Liver (tissue), 3 donors: ENCODE measurements around the gene SULT6B1.

ENCODE experiments used
- RAD21 ChIP-seq, 2 donors: IDR thresholded peaks; 2 replicates each; pipeline ENCODE4 v1.6.1; 2016; ENCODE audit warnings: antibody characterized with exemption in 2 of 2, mild to moderate bottlenecking in 2 of 2
- RXRA ChIP-seq, 2 donors: IDR thresholded peaks; 2 replicates each; pipeline ENCODE4 v1.6.1; 2017 to 2018; ENCODE audit warnings: antibody characterized with exemption in 2 of 2, mild to moderate bottlenecking in 1 of 2
- SP1 ChIP-seq: IDR thresholded peaks from 2 replicates; pipeline ENCODE4 v1.6.1; 2018; ENCODE audit warnings: antibody characterized with exemption, mild to moderate bottlenecking
- TF ChIP-seq, protein P1 (sequence below): fragments of 150-350 bp; IDR thresholded peaks from 2 replicates; pipeline ENCODE4 v1.5.1; 2017; ENCODE audit warnings: improper control_type of control experiment, low read depth, low read length; ENCODE audit not compliant: missing input control
- TF ChIP-seq, protein P2 (sequence below): IDR thresholded peaks from 2 replicates; pipeline ENCODE4 v1.6.1; 2016; ENCODE audit warnings: antibody characterized with exemption
- TF ChIP-seq, protein P3 (sequence below): IDR thresholded peaks from 2 replicates; pipeline ENCODE4 v1.6.1; 2016; ENCODE audit warnings: antibody characterized with exemption, mild to moderate bottlenecking
- donor health status: healthy.
- donor health status: healthy.

DNA sequence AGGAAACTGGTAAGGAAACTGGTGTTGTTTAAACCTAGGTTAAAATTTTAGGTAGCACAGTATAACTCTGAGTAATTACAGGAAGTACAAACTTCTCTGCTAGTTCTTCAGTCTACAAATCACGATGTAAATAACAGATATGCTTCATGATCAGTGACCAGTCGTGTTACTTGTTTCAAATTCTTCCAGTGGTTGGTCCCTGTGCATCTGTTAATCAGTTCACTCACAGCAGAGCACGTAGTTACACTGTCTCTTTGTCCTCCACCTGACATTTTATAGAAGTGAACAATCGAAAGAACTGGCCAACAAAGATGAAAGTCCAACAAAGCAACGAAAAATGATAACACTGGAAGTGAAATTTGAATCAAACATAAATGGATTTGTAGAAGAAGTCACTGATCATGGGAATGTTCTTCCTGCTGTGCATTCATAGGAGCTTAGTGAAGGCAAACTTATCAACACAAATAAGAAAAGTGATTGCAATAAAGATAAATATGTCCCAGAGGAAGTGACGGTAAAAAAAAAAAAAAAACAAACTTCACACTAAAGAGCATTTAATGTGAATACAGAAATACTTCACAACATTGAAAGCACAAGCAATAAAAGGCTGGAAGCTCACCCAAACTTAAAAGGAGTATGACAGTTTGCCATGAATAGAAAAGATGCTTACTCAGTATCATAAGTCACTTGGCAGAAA, 38.7 kb downstream of the SULT6B1 start:
- TF ChIP-seq, protein P1, sequence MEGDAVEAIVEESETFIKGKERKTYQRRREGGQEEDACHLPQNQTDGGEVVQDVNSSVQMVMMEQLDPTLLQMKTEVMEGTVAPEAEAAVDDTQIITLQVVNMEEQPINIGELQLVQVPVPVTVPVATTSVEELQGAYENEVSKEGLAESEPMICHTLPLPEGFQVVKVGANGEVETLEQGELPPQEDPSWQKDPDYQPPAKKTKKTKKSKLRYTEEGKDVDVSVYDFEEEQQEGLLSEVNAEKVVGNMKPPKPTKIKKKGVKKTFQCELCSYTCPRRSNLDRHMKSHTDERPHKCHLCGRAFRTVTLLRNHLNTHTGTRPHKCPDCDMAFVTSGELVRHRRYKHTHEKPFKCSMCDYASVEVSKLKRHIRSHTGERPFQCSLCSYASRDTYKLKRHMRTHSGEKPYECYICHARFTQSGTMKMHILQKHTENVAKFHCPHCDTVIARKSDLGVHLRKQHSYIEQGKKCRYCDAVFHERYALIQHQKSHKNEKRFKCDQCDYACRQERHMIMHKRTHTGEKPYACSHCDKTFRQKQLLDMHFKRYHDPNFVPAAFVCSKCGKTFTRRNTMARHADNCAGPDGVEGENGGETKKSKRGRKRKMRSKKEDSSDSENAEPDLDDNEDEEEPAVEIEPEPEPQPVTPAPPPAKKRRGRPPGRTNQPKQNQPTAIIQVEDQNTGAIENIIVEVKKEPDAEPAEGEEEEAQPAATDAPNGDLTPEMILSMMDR, result no peak
- TF ChIP-seq RAD21 (IDR thresholded peaks at IDR 0.05) (no peak), RXRA (IDR thresholded peaks at IDR 0.05) (no peak), SP1 (no peak)
- TF ChIP-seq, protein P2, sequence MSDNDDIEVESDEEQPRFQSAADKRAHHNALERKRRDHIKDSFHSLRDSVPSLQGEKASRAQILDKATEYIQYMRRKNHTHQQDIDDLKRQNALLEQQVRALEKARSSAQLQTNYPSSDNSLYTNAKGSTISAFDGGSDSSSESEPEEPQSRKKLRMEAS, result no peak
- TF ChIP-seq, protein P3, sequence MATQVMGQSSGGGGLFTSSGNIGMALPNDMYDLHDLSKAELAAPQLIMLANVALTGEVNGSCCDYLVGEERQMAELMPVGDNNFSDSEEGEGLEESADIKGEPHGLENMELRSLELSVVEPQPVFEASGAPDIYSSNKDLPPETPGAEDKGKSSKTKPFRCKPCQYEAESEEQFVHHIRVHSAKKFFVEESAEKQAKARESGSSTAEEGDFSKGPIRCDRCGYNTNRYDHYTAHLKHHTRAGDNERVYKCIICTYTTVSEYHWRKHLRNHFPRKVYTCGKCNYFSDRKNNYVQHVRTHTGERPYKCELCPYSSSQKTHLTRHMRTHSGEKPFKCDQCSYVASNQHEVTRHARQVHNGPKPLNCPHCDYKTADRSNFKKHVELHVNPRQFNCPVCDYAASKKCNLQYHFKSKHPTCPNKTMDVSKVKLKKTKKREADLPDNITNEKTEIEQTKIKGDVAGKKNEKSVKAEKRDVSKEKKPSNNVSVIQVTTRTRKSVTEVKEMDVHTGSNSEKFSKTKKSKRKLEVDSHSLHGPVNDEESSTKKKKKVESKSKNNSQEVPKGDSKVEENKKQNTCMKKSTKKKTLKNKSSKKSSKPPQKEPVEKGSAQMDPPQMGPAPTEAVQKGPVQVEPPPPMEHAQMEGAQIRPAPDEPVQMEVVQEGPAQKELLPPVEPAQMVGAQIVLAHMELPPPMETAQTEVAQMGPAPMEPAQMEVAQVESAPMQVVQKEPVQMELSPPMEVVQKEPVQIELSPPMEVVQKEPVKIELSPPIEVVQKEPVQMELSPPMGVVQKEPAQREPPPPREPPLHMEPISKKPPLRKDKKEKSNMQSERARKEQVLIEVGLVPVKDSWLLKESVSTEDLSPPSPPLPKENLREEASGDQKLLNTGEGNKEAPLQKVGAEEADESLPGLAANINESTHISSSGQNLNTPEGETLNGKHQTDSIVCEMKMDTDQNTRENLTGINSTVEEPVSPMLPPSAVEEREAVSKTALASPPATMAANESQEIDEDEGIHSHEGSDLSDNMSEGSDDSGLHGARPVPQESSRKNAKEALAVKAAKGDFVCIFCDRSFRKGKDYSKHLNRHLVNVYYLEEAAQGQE, result no peak
